Dermis lymphatic vessel endothelial cell (primary cell): ENCODE data around the gene SLC7A11. TPM values are rescaled to one million over a fixed set of nuclear protein-coding genes. Genes with fewer than 3 reads are reported as not detected.

Source experiments
- total RNA-seq: library from RNA; depleted of rRNA; stranded (reverse); fragments of >200 nt; gene quantifications from 2 replicates; pipeline ENCODE4 v1.2.1, GENCODE V29; 2014

SLC7A11 gene
- 10.1 and 10.4 TPM in 2 replicates for total RNA-seq

GRCh38 chr4:138242076-138242833 lies at the start of gene SLC7A11:
Gene SLC7A11, minus strand, starts transcription at chr4:138242349. Its CDS starts 280 bp downstream, at chr4:138242069.

